Keratinocyte (primary cell): ENCODE data around the gene SSBP1.

ENCODE experiments used
- CTCF ChIP-seq, 3 experiments: IDR thresholded peaks in 1 of 3; conservative IDR thresholded peaks in 1 of 3; optimal IDR thresholded peaks in 1 of 3; 2 replicates in 2 of 3; 3 replicates in 1 of 3; pipeline versions ENCODE3 to v1.5.1; 2011; ENCODE audit warnings: low read length in 3 of 3, mild to moderate bottlenecking in 3 of 3, moderate library complexity in 2 of 3, control low read depth in 1 of 3, inconsistent platforms in 1 of 3; ENCODE audit not compliant: insufficient read depth in 2 of 3; ENCODE audit errors: extremely low read depth in 1 of 3
- EZH2 ChIP-seq: IDR thresholded peaks from one replicate; pipeline ENCODE4 v1.6.1; 2012; ENCODE audit warnings: inconsistent platforms, mild to moderate bottlenecking, low read length, moderate library complexity

GRCh38 chr7:141715018-141715417 lies 23.1 kb upstream of the SSBP1 start:
- TF ChIP-seq EZH2 = no peak
- no peak for TF ChIP-seq CTCF (optimal IDR thresholded peaks at IDR 0.05 in 1 of 3, IDR thresholded peaks at IDR 0.05 in 1 of 3, conservative IDR thresholded peaks at IDR 0.05 in 1 of 3; ENCODE audit: extremely low read depth in 1 of 3, insufficient read depth in 2 of 3, low read length in 3 of 3)
